DOHH2 (cell line): Measurements from ENCODE around the gene TEKT3.

Source experiments
- H3F3A ChIP-seq: fragments of 200-600 bp; sonication (generic), shearing (Covaris generic); 2 replicates; pipeline ENCODE4 v1.6.0; 2016; ENCODE audit warnings: antibody characterized with exemption, mild to moderate bottlenecking; ENCODE audit not compliant: control insufficient read depth, insufficient read depth
- H3K27ac ChIP-seq: fragments of 200-600 bp; sonication (generic); 2 replicates; pipeline ENCODE4 v1.5.1; 2014; ENCODE audit warnings: low read depth, mild to moderate bottlenecking, low read length, moderate library complexity
- H3K27me3 ChIP-seq: fragments of 200-600 bp; sonication (generic); 2 replicates; pipeline ENCODE4 v1.6.1; 2014; ENCODE audit warnings: mild to moderate bottlenecking, low read length, mixed read lengths; ENCODE audit not compliant: control insufficient read depth
- H3K36me3 ChIP-seq: fragments of 200-600 bp; sonication (generic); 2 replicates; pipeline ENCODE4 v1.6.1; 2014; ENCODE audit warnings: mild to moderate bottlenecking, low read length, moderate library complexity, mixed read lengths; ENCODE audit not compliant: control insufficient read depth
- H3K4me1 ChIP-seq: fragments of 200-600 bp; sonication (generic); 2 replicates; pipeline ENCODE4 v1.6.1; 2014; ENCODE audit warnings: mild to moderate bottlenecking, low read length, mixed read lengths; ENCODE audit not compliant: control insufficient read depth
- H3K4me2 ChIP-seq: fragments of 200-600 bp; sonication (generic); 2 replicates; pipeline ENCODE4 v1.6.0; 2014; ENCODE audit warnings: mild to moderate bottlenecking, low read length, moderate library complexity
- H3K4me3 ChIP-seq: fragments of 200-600 bp; sonication (generic); 2 replicates; pipeline ENCODE4 v1.5.1; 2014; ENCODE audit warnings: mild to moderate bottlenecking, low read length, mixed read lengths
- H3K79me2 ChIP-seq: fragments of 200-600 bp; sonication (generic); 2 replicates; pipeline ENCODE4 v1.6.1; 2014; ENCODE audit warnings: mild to moderate bottlenecking, low read length, mixed read lengths; ENCODE audit not compliant: control insufficient read depth
- H3K9me2 ChIP-seq: fragments of 200-600 bp; sonication (generic); replicated peaks from 2 replicates; pipeline ENCODE4 v1.6.1; 2014; ENCODE audit warnings: mild to moderate bottlenecking, low read length, mixed read lengths; ENCODE audit not compliant: control insufficient read depth
- H3K9me3 ChIP-seq: fragments of 200-600 bp; sonication (generic); 2 replicates; pipeline ENCODE4 v1.6.1; 2014; ENCODE audit warnings: antibody characterized with exemption, low read length, mixed read lengths; ENCODE audit not compliant: control insufficient read depth, insufficient read depth
- H4K20me1 ChIP-seq: fragments of 200-600 bp; sonication (generic); 2 replicates; pipeline ENCODE4 v1.6.0; 2014; ENCODE audit warnings: low read depth, mild to moderate bottlenecking, antibody characterized with exemption, low read length, moderate library complexity; ENCODE audit not compliant: control insufficient read depth, insufficient read depth
- EZH2phosphoT487 ChIP-seq: fragments of 200-600 bp; sonication (generic); IDR thresholded peaks from 2 replicates; pipeline ENCODE4 v1.6.1; 2017; ENCODE audit warnings: borderline replicate concordance, mild to moderate bottlenecking, antibody characterized with exemption, low read length, moderate library complexity, mixed read lengths
- TF ChIP-seq, protein P1 (sequence below): fragments of 200-600 bp; sonication (generic); IDR thresholded peaks from one replicate; pipeline ENCODE4 v1.5.1; 2014; ENCODE audit warnings: antibody characterized with exemption, mild to moderate bottlenecking, low read depth, low read length; ENCODE audit not compliant: poor library complexity, severe bottlenecking

Gene TEKT3

GRCh38 chr17:15385305-15385704 lies 43.9 kb upstream of the TEKT3 start:
- H3K4me1 ChIP-seq: no peaks in the 10 kb centered on the region
- no peaks in the 10 kb centered on the region for H3K36me3 ChIP-seq
- H3K9me2 ChIP-seq: no peaks in the 10 kb centered on the region
- H4K20me1 ChIP-seq: no peaks in the 10 kb centered on the region
- H3K79me2 ChIP-seq: no peaks in the 10 kb centered on the region
- no peak overlapping the region for H3K4me3 ChIP-seq
- H3K9me3 ChIP-seq: no peaks in the 10 kb centered on the region
- H3K27ac ChIP-seq: no peak overlapping the region
- TF ChIP-seq, protein P1, sequence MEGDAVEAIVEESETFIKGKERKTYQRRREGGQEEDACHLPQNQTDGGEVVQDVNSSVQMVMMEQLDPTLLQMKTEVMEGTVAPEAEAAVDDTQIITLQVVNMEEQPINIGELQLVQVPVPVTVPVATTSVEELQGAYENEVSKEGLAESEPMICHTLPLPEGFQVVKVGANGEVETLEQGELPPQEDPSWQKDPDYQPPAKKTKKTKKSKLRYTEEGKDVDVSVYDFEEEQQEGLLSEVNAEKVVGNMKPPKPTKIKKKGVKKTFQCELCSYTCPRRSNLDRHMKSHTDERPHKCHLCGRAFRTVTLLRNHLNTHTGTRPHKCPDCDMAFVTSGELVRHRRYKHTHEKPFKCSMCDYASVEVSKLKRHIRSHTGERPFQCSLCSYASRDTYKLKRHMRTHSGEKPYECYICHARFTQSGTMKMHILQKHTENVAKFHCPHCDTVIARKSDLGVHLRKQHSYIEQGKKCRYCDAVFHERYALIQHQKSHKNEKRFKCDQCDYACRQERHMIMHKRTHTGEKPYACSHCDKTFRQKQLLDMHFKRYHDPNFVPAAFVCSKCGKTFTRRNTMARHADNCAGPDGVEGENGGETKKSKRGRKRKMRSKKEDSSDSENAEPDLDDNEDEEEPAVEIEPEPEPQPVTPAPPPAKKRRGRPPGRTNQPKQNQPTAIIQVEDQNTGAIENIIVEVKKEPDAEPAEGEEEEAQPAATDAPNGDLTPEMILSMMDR: no peak
- TF ChIP-seq EZH2phosphoT487: no peak
- H3K4me2 ChIP-seq: no peak overlapping the region
- H3F3A ChIP-seq: no peaks in the 10 kb centered on the region
- H3K27me3 ChIP-seq: no peaks in the 10 kb centered on the region

- TF ChIP-seq, protein P1: no peak
- no peak for TF ChIP-seq EZH2phosphoT487
Observed at GRCh38 chr17:15384142-15384787, 42.9 kb upstream of the TEKT3 start.

GRCh38 chr17:15382914-15383313 lies 41.5 kb upstream of the TEKT3 start:
- no peaks in the 10 kb centered on the region for H3K79me2 ChIP-seq
- no peaks in the 10 kb centered on the region for H3F3A ChIP-seq
- H4K20me1 ChIP-seq: no peaks in the 10 kb centered on the region
- no peaks in the 10 kb centered on the region for H3K9me3 ChIP-seq
- H3K27me3 ChIP-seq: no peaks in the 10 kb centered on the region
- H3K4me1 ChIP-seq: no peaks in the 10 kb centered on the region
- no peak for TF ChIP-seq EZH2phosphoT487
- TF ChIP-seq, protein P1: no peak
- no peak overlapping the region for H3K4me3 ChIP-seq
- no peaks in the 10 kb centered on the region for H3K9me2 ChIP-seq
- H3K4me2 ChIP-seq: no peak overlapping the region
- no peaks in the 10 kb centered on the region for H3K36me3 ChIP-seq
- H3K27ac ChIP-seq: no peak overlapping the region

More at GRCh38 chr17:15384142-15384787, 42.9 kb upstream of the TEKT3 start:
- Histone ChIP-seq H3K9me2 (no peaks in the 10 kb centered on the region), H3K79me2 (no peaks in the 10 kb centered on the region), H3F3A (no peaks in the 10 kb centered on the region), H3K36me3 (no peaks in the 10 kb centered on the region), H3K4me2 (no peak overlapping the region), H3K4me3 (no peak overlapping the region), H3K27me3 (no peaks in the 10 kb centered on the region), H4K20me1 (no peaks in the 10 kb centered on the region), H3K4me1 (no peaks in the 10 kb centered on the region), H3K27ac (no peak overlapping the region), H3K9me3 (no peaks in the 10 kb centered on the region)
